Left forelimb (tissue), 1 donor: Measurements from ENCODE around the gene TMEM132D.
"Not testable (repeated sequence)": the region's sequence is repeated elsewhere in the genome, so short reads cannot be mapped to it uniquely, and the experiment has no call there.

Experiments
- DNase-seq: peaks from one replicate; pipeline ENCODE4 v3.0.0-alpha.2; 2018; ENCODE audit warnings: low spot score

The TMEM132D gene

GRCh38 chr12:129588142-129588541, 315.7 kb downstream of the TMEM132D start:
- DNase-seq: no peak

- no peak for DNase-seq
Observed at GRCh38 chr12:129585296-129585695, 318.5 kb downstream of the TMEM132D start.

GRCh38 chr12:129579879-129580278, 323.9 kb downstream of the TMEM132D start:
- DNase-seq: no peak

- DNase-seq: no peak
Observed at GRCh38 chr12:129571901-129572494, 331.8 kb downstream of the TMEM132D start.

GRCh38 chr12:129570796-129571400, 332.9 kb downstream of the TMEM132D start:
- DNase-seq: no peak

GRCh38 chr12:129566800-129567199, 337.0 kb downstream of the TMEM132D start:
- DNase-seq: no peak

- no peak for DNase-seq
Observed at GRCh38 chr12:129564768-129565167, 339.1 kb downstream of the TMEM132D start.

- DNase-seq: no peak
Observed at GRCh38 chr12:129563266-129563665, 340.6 kb downstream of the TMEM132D start.

- DNase-seq: no peak
Observed at GRCh38 chr12:129561304-129561703, 342.5 kb downstream of the TMEM132D start.

GRCh38 chr12:129559776-129560175, 344.0 kb downstream of the TMEM132D start:
- DNase-seq: no peak

GRCh38 chr12:129558036-129558435, 345.8 kb downstream of the TMEM132D start:
- no peak for DNase-seq

- no peak for DNase-seq
Observed at GRCh38 chr12:129556082-129556481, 347.7 kb downstream of the TMEM132D start.

- DNase-seq: no peak
Observed at GRCh38 chr12:129552996-129553750, 350.7 kb downstream of the TMEM132D start.

GRCh38 chr12:129551441-129551840, 352.4 kb downstream of the TMEM132D start:
- no peak for DNase-seq

- no peak for DNase-seq
Observed at GRCh38 chr12:129550353-129550752, 353.5 kb downstream of the TMEM132D start.

GRCh38 chr12:129549656-129550055, 354.2 kb downstream of the TMEM132D start:
- no peak for DNase-seq

GRCh38 chr12:129549020-129549419, 354.8 kb downstream of the TMEM132D start:
- not testable (repeated sequence) for DNase-seq

- DNase-seq: no peak
Observed at GRCh38 chr12:129544716-129545115, 359.1 kb downstream of the TMEM132D start.

GRCh38 chr12:129540954-129541353, 362.9 kb downstream of the TMEM132D start:
- DNase-seq: no peak

- DNase-seq: no peak
Observed at GRCh38 chr12:129540249-129540648, 363.6 kb downstream of the TMEM132D start.

- not testable (repeated sequence) for DNase-seq
Observed at GRCh38 chr12:129538724-129539335, 365.0 kb downstream of the TMEM132D start.

GRCh38 chr12:129538137-129538536, 365.7 kb downstream of the TMEM132D start:
- DNase-seq: no peak
